ENCODE measurements around the gene WDR17. TPM values are rescaled to one million over a fixed set of nuclear protein-coding genes. Genes with fewer than 3 reads are reported as not detected.

WDR17 gene
- total and polyA plus RNA-seq, 5 donors from 2014 or later, result 0.05 to 0.22 TPM; not detected in 3

DNA sequence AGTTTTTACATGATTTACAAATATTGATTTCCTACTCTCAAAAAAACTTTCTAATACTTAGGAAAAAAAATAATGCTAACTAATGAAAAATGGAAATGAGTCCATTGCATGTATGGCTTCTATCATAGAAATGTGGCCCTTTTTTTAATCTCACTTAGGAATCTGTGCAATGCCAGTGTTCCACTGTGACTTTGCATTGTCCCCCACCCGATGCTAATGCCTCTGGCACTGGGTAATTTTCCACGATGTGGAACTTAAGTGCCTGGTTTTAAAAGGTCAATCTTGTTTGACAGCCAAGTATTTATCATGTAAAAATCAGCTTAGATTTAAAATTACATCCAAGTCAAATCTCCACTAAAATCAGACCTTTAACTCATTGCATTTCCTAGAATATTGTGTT, 76.6 kb downstream of the WDR17 start:
- Mint-ChIP-seq H3K27me3 (no peaks in the 10 kb centered on the region), H3K4me3 (no peak overlapping the region), H3K9me3 (no peaks in the 10 kb centered on the region), H3K4me1 (no peaks in the 10 kb centered on the region), H3K27ac (no peak overlapping the region), H3K36me3 (no peaks in the 10 kb centered on the region)
- H3K27ac ChIP-seq (ENCODE audit: insufficient read depth, low read length, poor library complexity, severe bottlenecking), result no peak overlapping the region
- ATAC-seq (ENCODE audit: low read depth in 2 of 2), result no peak
- DNase-seq, result no peak
- H3K27me3 ChIP-seq (ENCODE audit: control insufficient read depth, insufficient read depth, low read length), result no peaks in the 10 kb centered on the region
- H3K9me3 ChIP-seq (ENCODE audit: control insufficient read depth in 2 of 2, low read length in 2 of 2), result no peaks in the 10 kb centered on the region
- H3K36me3 ChIP-seq (ENCODE audit: control insufficient read depth, insufficient read depth, low read length), result no peaks in the 10 kb centered on the region
- no peak overlapping the region for H3K4me3 ChIP-seq (ENCODE audit: low read depth, low read length)
- no peaks in the 10 kb centered on the region for H3K4me1 ChIP-seq (ENCODE audit: control insufficient read depth, insufficient read depth, low read length, poor library complexity, severe bottlenecking)

GRCh38 chr4:176149680-176150355, 84.2 kb downstream of the WDR17 start:
- Histone ChIP-seq H3K36me3 (ENCODE audit: control insufficient read depth, insufficient read depth, low read length) (no peaks in the 10 kb centered on the region), H3K27ac (ENCODE audit: insufficient read depth, low read length, poor library complexity, severe bottlenecking) (no peak overlapping the region), H3K27me3 (ENCODE audit: control insufficient read depth, insufficient read depth, low read length) (no peaks in the 10 kb centered on the region), H3K4me3 (ENCODE audit: low read depth, low read length) (no peak overlapping the region), H3K4me1 (ENCODE audit: control insufficient read depth, insufficient read depth, low read length, poor library complexity, severe bottlenecking) (no peaks in the 10 kb centered on the region), H3K9me3 (ENCODE audit: control insufficient read depth in 2 of 2, low read length in 2 of 2) (no peaks in the 10 kb centered on the region)
- no peaks in the 10 kb centered on the region for H3K4me1 Mint-ChIP-seq
- H3K36me3 Mint-ChIP-seq, result no peaks in the 10 kb centered on the region
- H3K4me3 Mint-ChIP-seq, result no peak overlapping the region
- no peaks in the 10 kb centered on the region for H3K9me3 Mint-ChIP-seq
- no peak overlapping the region for H3K27ac Mint-ChIP-seq
- no peaks in the 10 kb centered on the region for H3K27me3 Mint-ChIP-seq
- ATAC-seq (ENCODE audit: low read depth in 2 of 2) (no peak), DNase-seq (peak in 1 of 3 donors; percentile 22)

GRCh38 chr4:176150356-176150682, 84.7 kb downstream of the WDR17 start:
- no peak for ATAC-seq (ENCODE audit: low read depth in 2 of 2)
- Mint-ChIP-seq H3K27ac (no peak overlapping the region), H3K27me3 (no peaks in the 10 kb centered on the region), H3K9me3 (no peaks in the 10 kb centered on the region), H3K4me3 (no peak overlapping the region), H3K36me3 (no peaks in the 10 kb centered on the region), H3K4me1 (no peaks in the 10 kb centered on the region)
- Histone ChIP-seq H3K36me3 (ENCODE audit: control insufficient read depth, insufficient read depth, low read length) (no peaks in the 10 kb centered on the region), H3K4me1 (ENCODE audit: control insufficient read depth, insufficient read depth, low read length, poor library complexity, severe bottlenecking) (no peaks in the 10 kb centered on the region), H3K4me3 (ENCODE audit: low read depth, low read length) (no peak overlapping the region), H3K27me3 (ENCODE audit: control insufficient read depth, insufficient read depth, low read length) (no peaks in the 10 kb centered on the region), H3K27ac (ENCODE audit: insufficient read depth, low read length, poor library complexity, severe bottlenecking) (no peak overlapping the region), H3K9me3 (ENCODE audit: control insufficient read depth in 2 of 2, low read length in 2 of 2) (no peaks in the 10 kb centered on the region)
- DNase-seq, result peak in 1 of 3 donors; percentile 18

DNA sequence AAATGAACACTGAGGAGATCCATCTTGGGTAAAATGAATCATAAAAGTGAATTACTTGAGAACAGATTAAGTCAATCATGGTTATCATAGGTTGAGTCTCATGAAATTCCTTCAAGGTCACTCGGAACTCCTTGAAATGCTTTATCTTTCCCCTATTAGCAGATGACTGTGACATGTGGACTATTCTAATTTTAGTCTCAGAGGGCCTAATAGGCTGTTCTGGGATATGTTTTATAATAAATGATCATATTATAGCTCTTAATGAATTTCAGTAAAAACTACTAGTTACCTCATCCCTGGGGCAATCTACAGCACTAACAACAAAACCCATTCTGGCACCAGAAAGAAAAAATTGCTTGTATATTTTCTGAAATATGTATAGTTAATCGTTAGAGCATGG, 85.1 kb downstream of the WDR17 start:
- H3K4me1 Mint-ChIP-seq, result no peaks in the 10 kb centered on the region
- no peaks in the 10 kb centered on the region for H3K36me3 Mint-ChIP-seq
- no peaks in the 10 kb centered on the region for H3K9me3 Mint-ChIP-seq
- no peaks in the 10 kb centered on the region for H3K27me3 Mint-ChIP-seq
- H3K4me1 ChIP-seq (ENCODE audit: control insufficient read depth, insufficient read depth, low read length, poor library complexity, severe bottlenecking), result no peaks in the 10 kb centered on the region
- H3K27ac ChIP-seq (ENCODE audit: insufficient read depth, low read length, poor library complexity, severe bottlenecking), result no peak overlapping the region
- H3K36me3 ChIP-seq (ENCODE audit: control insufficient read depth, insufficient read depth, low read length), result no peaks in the 10 kb centered on the region
- H3K9me3 ChIP-seq (ENCODE audit: control insufficient read depth in 2 of 2, low read length in 2 of 2), result no peaks in the 10 kb centered on the region
- no peak overlapping the region for H3K4me3 ChIP-seq (ENCODE audit: low read depth, low read length)
- H3K27ac Mint-ChIP-seq, result no peak overlapping the region
- DNase-seq (no peak), ATAC-seq (ENCODE audit: low read depth in 2 of 2) (no peak)
- H3K27me3 ChIP-seq (ENCODE audit: control insufficient read depth, insufficient read depth, low read length), result no peaks in the 10 kb centered on the region
- H3K4me3 Mint-ChIP-seq, result no peak overlapping the region

- H3K4me3 Mint-ChIP-seq, result no peak overlapping the region
- no peaks in the 10 kb centered on the region for H3K36me3 Mint-ChIP-seq
- Histone ChIP-seq H3K4me3 (ENCODE audit: low read depth, low read length) (no peak overlapping the region), H3K4me1 (ENCODE audit: control insufficient read depth, insufficient read depth, low read length, poor library complexity, severe bottlenecking) (no peaks in the 10 kb centered on the region), H3K27ac (ENCODE audit: insufficient read depth, low read length, poor library complexity, severe bottlenecking) (no peak overlapping the region), H3K36me3 (ENCODE audit: control insufficient read depth, insufficient read depth, low read length) (no peaks in the 10 kb centered on the region), H3K27me3 (ENCODE audit: control insufficient read depth, insufficient read depth, low read length) (no peaks in the 10 kb centered on the region), H3K9me3 (ENCODE audit: control insufficient read depth in 2 of 2, low read length in 2 of 2) (no peaks in the 10 kb centered on the region)
- DNase-seq (no peak), ATAC-seq (ENCODE audit: low read depth in 2 of 2) (no peak)
- H3K27ac Mint-ChIP-seq, result no peak overlapping the region
- H3K9me3 Mint-ChIP-seq, result no peaks in the 10 kb centered on the region
- H3K27me3 Mint-ChIP-seq, result no peaks in the 10 kb centered on the region
- H3K4me1 Mint-ChIP-seq, result no peaks in the 10 kb centered on the region
These were observed 87.5 kb downstream of the WDR17 start for GRCh38 chr4:176153124-176153523.

GRCh38 chr4:176156656-176157055, 91.0 kb downstream of the WDR17 start:
- no peak overlapping the region for H3K4me3 ChIP-seq (ENCODE audit: low read depth, low read length)
- Mint-ChIP-seq H3K27ac (no peak overlapping the region), H3K9me3 (no peaks in the 10 kb centered on the region), H3K4me3 (no peak overlapping the region), H3K27me3 (no peaks in the 10 kb centered on the region), H3K36me3 (no peaks in the 10 kb centered on the region), H3K4me1 (no peaks in the 10 kb centered on the region)
- no peaks in the 10 kb centered on the region for H3K9me3 ChIP-seq (ENCODE audit: control insufficient read depth in 2 of 2, low read length in 2 of 2)
- DNase-seq (no peak), ATAC-seq (ENCODE audit: low read depth in 2 of 2) (no peak)
- H3K27ac ChIP-seq (ENCODE audit: insufficient read depth, low read length, poor library complexity, severe bottlenecking), result no peak overlapping the region
- no peaks in the 10 kb centered on the region for H3K4me1 ChIP-seq (ENCODE audit: control insufficient read depth, insufficient read depth, low read length, poor library complexity, severe bottlenecking)
- no peaks in the 10 kb centered on the region for H3K36me3 ChIP-seq (ENCODE audit: control insufficient read depth, insufficient read depth, low read length)
- no peaks in the 10 kb centered on the region for H3K27me3 ChIP-seq (ENCODE audit: control insufficient read depth, insufficient read depth, low read length)

DNA sequence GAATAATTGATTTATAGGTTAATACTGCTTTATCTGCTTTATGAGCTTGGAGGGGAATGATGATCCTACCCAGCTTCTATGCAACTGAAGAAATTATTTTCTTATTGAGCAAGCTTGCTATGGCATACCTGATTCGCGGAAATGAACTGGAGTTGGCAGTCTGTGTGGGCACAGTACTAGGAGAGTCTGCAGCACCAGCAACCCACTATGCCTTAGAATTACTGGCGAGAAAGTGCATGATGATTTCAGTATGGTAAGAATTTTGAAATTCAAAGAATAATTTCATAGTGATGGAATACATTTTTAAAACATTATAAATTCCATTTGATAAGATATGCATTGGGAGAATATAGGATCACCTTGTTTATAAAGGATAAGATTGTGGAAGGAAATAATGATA, 97.4 kb downstream of the WDR17 start:
- H3K9me3 ChIP-seq (ENCODE audit: control insufficient read depth in 2 of 2, low read length in 2 of 2), result no peaks in the 10 kb centered on the region
- Mint-ChIP-seq H3K9me3 (no peaks in the 10 kb centered on the region), H3K36me3 (no peaks in the 10 kb centered on the region), H3K4me3 (no peak overlapping the region), H3K27me3 (no peaks in the 10 kb centered on the region), H3K4me1 (no peaks in the 10 kb centered on the region), H3K27ac (no peak overlapping the region)
- H3K4me1 ChIP-seq (ENCODE audit: control insufficient read depth, insufficient read depth, low read length, poor library complexity, severe bottlenecking), result no peaks in the 10 kb centered on the region
- DNase-seq (no peak), ATAC-seq (ENCODE audit: low read depth in 2 of 2) (no peak)
- peaks cover 2% of the 10 kb centered on the region for H3K27me3 ChIP-seq (ENCODE audit: control insufficient read depth, insufficient read depth, low read length)
- no peak overlapping the region for H3K4me3 ChIP-seq (ENCODE audit: low read depth, low read length)
- no peak overlapping the region for H3K27ac ChIP-seq (ENCODE audit: insufficient read depth, low read length, poor library complexity, severe bottlenecking)
- no peaks in the 10 kb centered on the region for H3K36me3 ChIP-seq (ENCODE audit: control insufficient read depth, insufficient read depth, low read length)

GRCh38 chr4:176185051-176185450, 119.4 kb downstream of the WDR17 start:
- Mint-ChIP-seq H3K4me1 (no peaks in the 10 kb centered on the region), H3K27me3 (peaks cover 55% of the 10 kb centered on the region), H3K27ac (no peak overlapping the region), H3K9me3 (peaks cover 0 to 3% (median 0%) of the 10 kb centered on the region in 7 donors), H3K36me3 (no peaks in the 10 kb centered on the region), H3K4me3 (no peak overlapping the region)
- no peak overlapping the region for H3K27ac ChIP-seq (ENCODE audit: insufficient read depth, low read length, poor library complexity, severe bottlenecking)
- DNase-seq (no peak), ATAC-seq (ENCODE audit: low read depth in 2 of 2) (no peak)
- no peak overlapping the region for H3K4me3 ChIP-seq (ENCODE audit: low read depth, low read length)
- no peaks in the 10 kb centered on the region for H3K36me3 ChIP-seq (ENCODE audit: control insufficient read depth, insufficient read depth, low read length)
- H3K4me1 ChIP-seq (ENCODE audit: control insufficient read depth, insufficient read depth, low read length, poor library complexity, severe bottlenecking), result no peaks in the 10 kb centered on the region
- H3K9me3 ChIP-seq (ENCODE audit: control insufficient read depth in 2 of 2, low read length in 2 of 2), result no peaks in the 10 kb centered on the region
- H3K27me3 ChIP-seq (ENCODE audit: control insufficient read depth, insufficient read depth, low read length), result peaks cover 24% of the 10 kb centered on the region

All from CD4-positive, CD25-positive, alpha-beta regulatory T cell (primary cell).